ENCODE measurements around the gene YIPF3. TPM values are rescaled to one million over a fixed set of nuclear protein-coding genes. Genes with fewer than 3 reads are reported as not detected.

Gene YIPF3
- total RNA-seq, 5 donors from 2014 or later (not counting 1 experiment from before 2014, with no cell fraction given) = 43.7 to 85.0 (median 80.0) TPM

DNA sequence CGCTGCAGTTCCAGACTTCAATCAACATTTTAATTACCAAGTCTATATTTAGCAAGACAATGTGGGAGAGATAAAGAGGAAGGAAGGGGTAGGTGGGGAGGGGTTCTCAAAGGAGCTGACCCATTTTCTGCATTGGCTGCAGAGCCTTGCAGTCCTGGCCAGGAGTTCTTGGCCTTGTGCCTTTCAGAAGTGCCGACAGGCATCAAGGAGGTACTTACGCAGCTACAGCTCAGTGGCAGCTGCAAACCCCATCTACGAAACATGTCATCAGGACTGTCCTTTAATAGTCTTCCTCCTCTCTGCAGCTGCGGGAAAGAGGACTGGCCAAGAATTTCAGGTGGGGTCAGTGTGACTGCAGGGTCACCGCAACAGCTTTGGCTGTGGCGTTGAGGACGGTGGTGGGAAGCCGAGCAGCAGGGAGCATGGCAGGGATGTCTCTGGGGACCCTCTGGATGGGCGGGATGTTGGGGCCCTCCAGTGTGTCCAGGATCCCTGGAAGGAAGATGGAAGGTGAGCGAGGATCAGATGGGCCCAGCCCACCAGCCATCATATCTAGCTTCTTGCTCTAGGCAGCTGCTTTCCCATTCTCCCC lies 4.8 kb downstream of the YIPF3 start:
- POLR2A ChIA-PET = interaction anchor here in 1 of 2 donors (0.5 kb wide), 1 partner anchor 18 kb away, joined by 7 read pairs; no protein-coding TSS in a partner anchor
- CTCF ChIA-PET = no interaction called here
- no peaks in the 10 kb centered on the region for H3K9me3 ChIP-seq
- peaks cover 18 to 51% of the 10 kb centered on the region in 2 experiments for H3K4me1 ChIP-seq (ENCODE audit: control insufficient read depth in 1 of 2, extremely low read depth in 1 of 2, insufficient read depth in 2 of 2, low read length in 2 of 2)
- DNase-seq (no peak), ATAC-seq (replicated peaks in 1 of 4) (no peak)
- Mint-ChIP-seq H3K36me3 (peaks cover 30% of the 10 kb centered on the region), H3K4me3 (peak overlapping the region in 2 of 3 donors; percentile 15 to 33), H3K27ac (peak overlapping the region in 1 of 2 donors; percentile 44), H3K9me3 (no peaks in the 10 kb centered on the region), H3K27me3 (peaks cover 17 to 19% of the 10 kb centered on the region in 2 donors), H3K4me1 (peaks cover 43 to 51% (median 48%) of the 10 kb centered on the region in 3 donors)
- H3K4me3 ChIP-seq (ENCODE audit: control insufficient read depth in 1 of 2, extremely low read depth in 1 of 2, low read length in 1 of 2) = no peak overlapping the region
- peaks cover 0 to 31% of the 10 kb centered on the region in 2 experiments for H3K27me3 ChIP-seq (replicated peaks in 1 of 2; ENCODE audit: control insufficient read depth in 2 of 2, extremely low read depth in 1 of 2, insufficient read depth in 2 of 2, low read length in 1 of 2)
- whole genome bisulfite sequencing (ENCODE audit: insufficient coverage) = 100% methylated on average over 1 of the region's 11 CpGs
- peaks cover 11 to 50% of the 10 kb centered on the region in 2 donors for H3K36me3 ChIP-seq (ENCODE audit: control insufficient read depth in 2 of 2, extremely low read depth in 1 of 2, insufficient read depth in 1 of 2, low read length in 1 of 2)
- no peak overlapping the region for H3K27ac ChIP-seq (ENCODE audit: low read length)

GRCh38 chr6:43510827-43511163 lies 5.9 kb downstream of the YIPF3 start:
- ATAC-seq (replicated peaks in 1 of 4) = no peak
- POLR2A ChIA-PET = no interaction called here
- no peak for DNase-seq
- Mint-ChIP-seq H3K27ac (no peak overlapping the region), H3K4me3 (peak overlapping the region; percentile 36 to 76 (median 70)), H3K4me1 (peaks cover 39 to 51% (median 47%) of the 10 kb centered on the region in 3 donors), H3K36me3 (peaks cover 30% of the 10 kb centered on the region), H3K9me3 (no peaks in the 10 kb centered on the region), H3K27me3 (peaks cover 17 to 19% of the 10 kb centered on the region in 2 donors)
- Histone ChIP-seq H3K4me3 (ENCODE audit: control insufficient read depth in 1 of 2, extremely low read depth in 1 of 2, low read length in 1 of 2) (peak overlapping the region in 1 of 2 donors; percentile 48), H3K9me3 (no peaks in the 10 kb centered on the region), H3K27ac (ENCODE audit: low read length) (no peak overlapping the region), H3K4me1 (ENCODE audit: control insufficient read depth in 1 of 2, extremely low read depth in 1 of 2, insufficient read depth in 2 of 2, low read length in 2 of 2) (peaks cover 13 to 49% of the 10 kb centered on the region in 2 experiments), H3K36me3 (ENCODE audit: control insufficient read depth in 2 of 2, extremely low read depth in 1 of 2, insufficient read depth in 1 of 2, low read length in 1 of 2) (peaks cover 14 to 51% of the 10 kb centered on the region in 2 donors), H3K27me3 (replicated peaks in 1 of 2; ENCODE audit: control insufficient read depth in 2 of 2, extremely low read depth in 1 of 2, insufficient read depth in 2 of 2, low read length in 1 of 2) (peaks cover 0 to 34% of the 10 kb centered on the region in 2 experiments)
- CTCF ChIA-PET = interaction anchor here in 1 of 2 donors (1.0 kb wide), 1 partner anchor 963 kb away, joined by 3 read pairs; no protein-coding TSS in a partner anchor
- 87% methylated on average over 9 of the region's 10 CpGs for WGBS (ENCODE audit: insufficient coverage)

GRCh38 chr6:43509984-43510826 lies 6.5 kb downstream of the YIPF3 start, which contains the start of gene LRRC73:
Gene LRRC73 (minus strand): TSS chr6:43510346. CDS start chr6:43509785, 561 bp downstream.
- Histone ChIP-seq H3K36me3 (ENCODE audit: control insufficient read depth in 2 of 2, extremely low read depth in 1 of 2, insufficient read depth in 1 of 2, low read length in 1 of 2) (peaks cover 20 to 49% of the 10 kb centered on the region in 2 donors), H3K4me3 (ENCODE audit: control insufficient read depth in 1 of 2, extremely low read depth in 1 of 2, low read length in 1 of 2) (peak within 1 kb of the TSS; percentile 48 to 52), H3K27me3 (replicated peaks in 1 of 2; ENCODE audit: control insufficient read depth in 2 of 2, extremely low read depth in 1 of 2, insufficient read depth in 2 of 2, low read length in 1 of 2) (peaks cover 0 to 34% of the 10 kb centered on the region in 2 experiments), H3K9me3 (no peaks in the 10 kb centered on the region), H3K4me1 (ENCODE audit: control insufficient read depth in 1 of 2, extremely low read depth in 1 of 2, insufficient read depth in 2 of 2, low read length in 2 of 2) (peaks cover 7 to 43% of the 10 kb centered on the region in 2 experiments), H3K27ac (ENCODE audit: low read length) (no peak within 1 kb of the TSS)
- DNase-seq (peak; percentile 40 to 85 (median 62)), ATAC-seq (replicated peaks in 1 of 4) (peak; percentile 75 to 80 (median 77))
- ChIA-PET POLR2A (interaction anchor here in 1 of 2 donors (0.6 kb wide), 1 partner anchor 1089 kb away, joined by 3 read pairs; no protein-coding TSS in a partner anchor), CTCF (interaction anchor here in 1 of 2 donors (1.0 kb wide), 1 partner anchor 962 kb away, joined by 3 read pairs; no protein-coding TSS in a partner anchor)
- peaks cover 17 to 19% of the 10 kb centered on the region in 2 donors for H3K27me3 Mint-ChIP-seq
- H3K4me1 Mint-ChIP-seq = peaks cover 33 to 45% (median 41%) of the 10 kb centered on the region in 3 donors
- peak within 1 kb of the TSS in 1 of 2 donors; percentile 45 for H3K27ac Mint-ChIP-seq
- peak within 1 kb of the TSS; percentile 74 to 82 (median 76) for H3K4me3 Mint-ChIP-seq
- no peaks in the 10 kb centered on the region for H3K9me3 Mint-ChIP-seq
- WGBS (ENCODE audit: insufficient coverage) = 15% methylated on average over 91 of the region's 96 CpGs
- H3K36me3 Mint-ChIP-seq = peaks cover 28% of the 10 kb centered on the region

DNA sequence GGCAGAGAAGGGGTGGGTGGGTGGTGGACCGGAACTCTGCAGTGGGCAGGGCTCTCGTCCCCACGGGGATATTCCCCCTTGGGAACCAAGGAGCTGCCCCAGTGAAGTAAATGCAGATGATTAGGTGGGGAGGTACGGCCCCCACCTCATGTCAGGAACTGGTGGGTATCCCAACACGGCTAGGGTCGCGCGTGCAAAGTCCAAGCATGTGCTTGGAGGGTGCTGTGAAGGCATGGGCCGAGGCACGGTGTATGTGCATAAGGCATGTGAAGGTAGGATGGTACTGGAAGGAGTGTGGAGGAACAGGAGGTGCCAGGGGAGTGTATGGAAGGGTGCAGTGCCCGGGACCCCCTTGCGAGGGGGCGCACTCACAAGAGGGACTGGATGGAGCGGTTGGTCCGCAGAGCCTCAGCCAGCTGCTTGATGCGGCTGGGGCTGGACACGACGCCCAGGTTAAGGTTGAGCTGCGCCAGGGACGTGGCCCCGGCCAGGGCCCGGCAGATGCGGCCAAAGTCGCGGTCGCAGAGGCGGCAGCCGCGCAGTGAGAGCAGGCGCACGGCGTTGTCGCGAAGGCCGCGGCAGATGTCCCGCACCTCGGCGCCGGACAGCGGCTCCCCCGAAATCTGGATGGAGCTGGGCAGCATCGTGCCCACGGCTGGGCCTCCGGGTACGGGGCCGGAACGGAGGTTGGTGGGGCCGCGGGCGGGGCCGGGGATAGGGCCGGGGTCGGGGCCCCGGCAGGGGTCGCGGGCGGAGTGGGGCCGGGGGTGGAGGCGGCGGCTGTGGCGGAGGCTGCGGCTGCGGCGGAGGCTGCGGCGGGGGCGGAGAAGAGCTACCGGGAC lies 7.4 kb downstream of the YIPF3 start:
- DNase-seq = no peak
- H3K27me3 ChIP-seq (replicated peaks in 1 of 2; ENCODE audit: control insufficient read depth in 2 of 2, extremely low read depth in 1 of 2, insufficient read depth in 2 of 2, low read length in 1 of 2) = peaks cover 0 to 34% of the 10 kb centered on the region in 2 experiments
- no peak overlapping the region for H3K27ac ChIP-seq (ENCODE audit: low read length)
- no peaks in the 10 kb centered on the region for H3K9me3 ChIP-seq
- ChIA-PET CTCF (interaction anchor here in 1 of 2 donors (1.0 kb wide), 1 partner anchor 961 kb away, joined by 3 read pairs; no protein-coding TSS in a partner anchor), POLR2A (interaction anchor here in 1 of 2 donors (0.6 kb wide), 1 partner anchor 1089 kb away, joined by 3 read pairs; no protein-coding TSS in a partner anchor)
- ATAC-seq (replicated peaks in 1 of 4) = no peak
- Mint-ChIP-seq H3K4me1 (peaks cover 25 to 36% (median 33%) of the 10 kb centered on the region in 3 donors), H3K27ac (peak overlapping the region in 1 of 2 donors; percentile 45), H3K4me3 (peak overlapping the region; percentile 74 to 82 (median 75)), H3K9me3 (no peaks in the 10 kb centered on the region), H3K36me3 (peaks cover 25% of the 10 kb centered on the region), H3K27me3 (peaks cover 17 to 19% of the 10 kb centered on the region in 2 donors)
- H3K4me3 ChIP-seq (ENCODE audit: control insufficient read depth in 1 of 2, extremely low read depth in 1 of 2, low read length in 1 of 2) = no peak overlapping the region
- peaks cover 23 to 44% of the 10 kb centered on the region in 2 donors for H3K36me3 ChIP-seq (ENCODE audit: control insufficient read depth in 2 of 2, extremely low read depth in 1 of 2, insufficient read depth in 1 of 2, low read length in 1 of 2)
- 13% methylated on average over 65 of the region's 69 CpGs for WGBS (ENCODE audit: insufficient coverage)
- H3K4me1 ChIP-seq (ENCODE audit: control insufficient read depth in 1 of 2, extremely low read depth in 1 of 2, insufficient read depth in 2 of 2, low read length in 2 of 2) = peaks cover 1 to 34% of the 10 kb centered on the region in 2 experiments

- Mint-ChIP-seq H3K4me1 (peaks cover 20 to 29% (median 29%) of the 10 kb centered on the region in 3 donors), H3K27ac (peak overlapping the region; percentile 6 to 12), H3K4me3 (peak overlapping the region; percentile 74 to 82 (median 75)), H3K27me3 (peaks cover 17 to 19% of the 10 kb centered on the region in 2 donors), H3K9me3 (no peaks in the 10 kb centered on the region), H3K36me3 (peaks cover 25% of the 10 kb centered on the region)
- no peak for ATAC-seq (replicated peaks in 1 of 4)
- H3K4me3 ChIP-seq (ENCODE audit: control insufficient read depth in 1 of 2, extremely low read depth in 1 of 2, low read length in 1 of 2) = no peak overlapping the region
- CTCF ChIA-PET = interaction anchor here in 1 of 2 donors (0.6 to 2.6 kb wide), 3 partner anchors 147 to 332 kb away, joined by 4 to 10 read pairs (median 5); no protein-coding TSS in a partner anchor
- no peaks in the 10 kb centered on the region for H3K9me3 ChIP-seq
- peaks cover 0 to 34% of the 10 kb centered on the region in 2 experiments for H3K27me3 ChIP-seq (replicated peaks in 1 of 2; ENCODE audit: control insufficient read depth in 2 of 2, extremely low read depth in 1 of 2, insufficient read depth in 2 of 2, low read length in 1 of 2)
- H3K27ac ChIP-seq (ENCODE audit: low read length) = no peak overlapping the region
- peaks cover 0 to 30% of the 10 kb centered on the region in 2 experiments for H3K4me1 ChIP-seq (ENCODE audit: control insufficient read depth in 1 of 2, extremely low read depth in 1 of 2, insufficient read depth in 2 of 2, low read length in 2 of 2)
- WGBS (ENCODE audit: insufficient coverage) = 76% methylated on average over 3 of the region's 8 CpGs
- peaks cover 23 to 42% of the 10 kb centered on the region in 2 donors for H3K36me3 ChIP-seq (ENCODE audit: control insufficient read depth in 2 of 2, extremely low read depth in 1 of 2, insufficient read depth in 1 of 2, low read length in 1 of 2)
- no peak for DNase-seq
- POLR2A ChIA-PET = no interaction called here
Measured at GRCh38 chr6:43508481-43509141, 8.1 kb downstream of the YIPF3 start.
